Stimulated activated CD8-positive, alpha-beta memory T cell treated with anti-CD3 and anti-CD28 coated beads, Interleukin-4, amount 100 ng/mL, for 48 hours (primary cell): Measurements from ENCODE around the gene TEX14.

Experiments used
- DNase-seq: peaks from one replicate; pipeline ENCODE4 v3.0.0-alpha.2; 2020

The TEX14 gene

DNA sequence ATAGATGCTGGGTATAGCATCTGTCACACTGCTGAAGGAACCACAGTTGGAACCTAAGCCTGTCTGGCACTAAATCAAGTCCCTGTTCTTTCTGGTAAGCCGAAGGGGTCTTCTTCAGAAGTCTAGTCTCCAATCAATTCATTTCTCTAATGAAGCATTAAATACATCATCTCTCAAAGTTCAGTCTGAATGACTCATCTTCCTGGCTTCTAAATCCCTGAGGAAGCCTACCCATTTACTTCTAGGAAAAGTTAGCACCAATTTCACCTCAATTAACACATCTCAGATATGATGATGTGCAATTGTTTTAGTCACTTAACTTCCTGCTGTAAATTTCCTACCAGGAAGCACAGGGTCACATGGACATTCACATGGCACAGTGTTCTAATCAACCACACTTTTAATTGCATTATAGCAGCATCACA is 49.9 kb downstream of the TEX14 start:
- DNase-seq = no peak

DNA sequence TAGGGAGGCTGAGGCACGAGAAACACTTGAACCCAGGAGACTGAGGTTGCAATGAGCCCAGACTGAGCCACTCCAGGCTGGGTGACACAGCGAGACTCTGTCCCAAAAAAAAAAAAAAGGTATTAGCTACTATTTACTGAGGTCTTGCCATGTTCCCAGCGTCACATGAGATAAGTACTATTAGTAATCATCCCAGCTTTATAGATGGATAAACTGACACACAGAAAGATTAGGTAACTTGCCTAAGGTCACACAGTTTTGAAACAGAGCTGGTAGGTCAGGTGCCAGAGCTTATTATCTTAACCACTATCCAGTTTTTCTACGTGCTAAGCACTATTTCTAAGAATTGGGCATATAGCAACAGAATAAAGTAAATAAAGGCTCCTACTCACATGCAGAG is 51.6 kb downstream of the TEX14 start:
- no peak for DNase-seq

DNA sequence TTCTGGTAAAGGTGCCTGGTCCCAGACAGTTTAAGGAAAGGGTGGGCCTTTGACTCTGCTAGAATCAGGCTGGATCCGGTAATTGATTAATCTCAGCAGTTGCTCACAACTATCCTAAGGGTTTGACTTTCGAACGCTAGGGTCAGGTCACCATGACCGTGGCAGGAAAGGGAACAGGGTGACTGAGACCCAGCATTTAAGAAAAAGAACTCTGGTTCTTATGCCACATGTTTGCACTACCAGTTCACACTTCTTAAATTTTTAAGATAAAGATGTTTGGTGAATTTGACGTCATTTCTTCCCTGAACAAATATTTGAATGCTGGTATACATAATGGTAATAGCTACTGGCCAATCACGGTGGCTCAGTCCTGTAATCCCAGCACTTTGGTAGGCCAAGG is 52.2 kb downstream of the TEX14 start:
- no peak for DNase-seq

DNA sequence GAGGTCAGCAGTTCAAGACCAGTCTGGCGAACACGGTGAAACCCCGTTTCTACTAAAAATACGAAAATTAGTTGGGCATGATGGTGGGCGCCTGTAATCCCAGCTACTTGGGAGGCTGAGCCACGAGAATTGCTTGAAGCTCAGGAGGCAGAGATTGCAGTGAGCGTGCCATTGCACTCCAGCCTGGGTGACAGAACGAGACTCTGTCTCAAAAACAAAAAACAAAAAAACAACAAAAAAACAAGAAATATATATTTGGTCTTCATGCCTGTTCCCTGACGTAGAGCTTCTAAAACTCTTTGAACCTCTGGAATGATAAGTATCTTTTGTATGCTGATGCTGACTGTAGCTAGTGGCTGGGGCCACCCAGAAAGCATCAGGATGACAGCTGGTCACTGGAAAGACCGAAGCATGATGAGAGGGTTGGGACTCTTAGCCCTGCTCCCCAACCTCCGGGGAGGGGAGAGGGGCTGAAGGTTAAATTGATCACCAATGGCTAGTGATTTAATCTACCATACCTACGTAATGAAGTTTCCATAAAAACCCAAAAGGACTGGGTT is 54.8 kb downstream of the TEX14 start:
- no peak for DNase-seq

DNA sequence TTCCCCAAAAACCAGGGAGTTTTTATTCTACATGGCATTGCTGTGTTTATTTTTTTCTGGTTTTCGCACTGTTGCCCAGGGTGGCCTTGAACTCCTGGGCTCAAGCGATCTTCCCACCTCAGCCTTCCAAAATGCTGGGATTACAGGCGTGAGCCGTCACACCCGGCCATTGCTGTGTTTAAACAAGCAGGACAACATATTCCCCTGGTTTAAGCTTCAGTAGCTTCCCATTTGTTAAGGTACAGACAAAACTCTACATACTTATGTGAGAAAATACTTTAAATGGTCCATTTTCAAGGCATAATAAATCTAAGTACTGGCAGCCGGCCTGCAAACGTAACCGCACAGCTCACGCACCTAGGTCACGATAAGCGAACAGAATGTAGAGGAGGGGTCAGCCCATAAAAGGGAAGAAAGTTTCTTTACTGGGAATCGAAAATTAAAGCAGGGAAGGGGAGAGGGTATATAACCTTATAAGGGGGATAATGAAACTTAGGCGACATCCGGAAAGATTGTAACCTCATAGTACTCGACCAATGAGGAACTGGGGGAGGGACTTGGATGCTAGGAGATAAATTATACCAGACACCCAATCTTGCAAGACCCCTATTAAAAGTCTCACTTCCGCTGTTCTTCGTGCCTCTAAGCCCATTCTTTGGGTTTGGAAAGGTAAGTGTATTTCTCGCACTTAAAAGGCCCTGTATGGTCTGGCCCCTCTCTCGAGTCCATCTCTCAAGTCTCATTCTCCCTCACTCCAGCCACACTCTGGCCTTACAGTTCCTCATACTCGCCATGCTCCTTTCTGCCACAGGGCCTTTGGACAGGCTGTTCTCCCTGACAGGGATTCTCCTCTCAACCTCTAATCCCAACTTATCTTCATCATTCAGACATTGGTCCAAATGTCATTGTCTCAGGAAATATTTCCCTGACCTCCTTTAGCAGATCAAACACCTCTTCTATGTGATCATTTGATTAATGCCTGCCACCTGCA is 59.2 kb downstream of the TEX14 start:
- DNase-seq = no peak

DNA sequence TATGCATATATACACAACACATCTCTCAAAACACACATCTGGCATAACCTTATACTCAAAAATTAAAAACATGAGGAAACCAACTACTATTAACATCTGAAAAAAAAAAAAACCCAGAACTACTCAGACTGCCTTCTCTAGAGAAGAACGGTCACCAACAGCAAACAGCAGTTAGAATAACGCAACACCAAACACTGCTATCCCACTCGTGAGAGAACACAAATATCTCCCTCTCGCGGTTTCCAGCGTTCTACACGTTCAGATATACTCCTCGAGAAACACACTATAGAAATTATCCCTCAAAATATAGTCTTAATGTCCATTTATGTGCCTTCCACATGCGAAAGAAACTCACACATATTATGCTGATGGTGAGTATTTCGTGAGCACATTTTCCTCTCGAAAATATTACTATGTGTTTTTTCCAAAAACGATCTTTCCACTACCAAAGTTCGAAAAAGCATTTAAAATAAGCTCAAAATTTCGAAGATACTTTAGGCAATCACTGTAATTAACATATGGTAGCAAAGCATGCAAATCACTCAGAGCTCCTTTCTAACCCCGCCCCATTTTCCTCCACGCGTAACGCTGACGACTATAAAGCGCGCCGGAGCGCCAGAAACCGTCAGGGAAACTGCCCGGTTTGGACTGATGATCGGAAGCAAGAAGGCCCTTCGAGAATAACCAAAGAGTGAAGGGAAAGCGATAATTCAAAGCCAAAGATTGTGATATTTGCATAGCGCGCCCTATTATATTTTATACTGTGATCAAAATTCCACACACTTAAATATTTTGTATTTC is 60.1 kb downstream of the TEX14 start:
- DNase-seq = peak; percentile 98

DNA sequence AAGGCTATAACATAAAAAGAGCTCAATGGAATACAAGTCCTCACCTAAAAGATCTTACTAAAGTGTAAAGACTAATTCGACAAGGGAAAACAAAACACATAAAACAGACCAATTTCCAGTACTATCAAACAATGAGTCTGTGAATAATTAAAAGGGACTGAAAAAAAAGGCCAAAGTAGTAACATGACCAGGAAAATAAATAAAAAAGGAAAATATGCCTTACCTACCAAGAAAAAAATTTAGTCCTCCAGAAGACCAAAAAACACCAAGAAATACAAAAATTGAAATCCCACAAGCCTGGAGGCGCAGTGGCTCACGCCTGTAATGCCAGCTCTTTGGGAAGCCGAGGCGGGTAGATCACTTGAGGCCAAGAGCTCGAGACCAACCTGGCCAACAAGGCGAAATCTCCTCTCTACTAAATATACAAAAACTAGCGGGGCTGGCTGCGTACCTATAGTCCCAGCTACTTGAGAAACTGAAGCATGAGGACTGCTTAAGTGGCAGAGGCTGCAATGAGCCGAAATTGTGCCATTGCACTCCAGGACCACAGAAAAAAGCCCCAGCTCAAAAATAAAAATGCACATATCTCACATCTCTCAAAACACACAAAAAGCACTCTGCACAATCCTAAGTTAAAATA is 60.8 kb downstream of the TEX14 start:
- DNase-seq = peak; percentile 61

DNA sequence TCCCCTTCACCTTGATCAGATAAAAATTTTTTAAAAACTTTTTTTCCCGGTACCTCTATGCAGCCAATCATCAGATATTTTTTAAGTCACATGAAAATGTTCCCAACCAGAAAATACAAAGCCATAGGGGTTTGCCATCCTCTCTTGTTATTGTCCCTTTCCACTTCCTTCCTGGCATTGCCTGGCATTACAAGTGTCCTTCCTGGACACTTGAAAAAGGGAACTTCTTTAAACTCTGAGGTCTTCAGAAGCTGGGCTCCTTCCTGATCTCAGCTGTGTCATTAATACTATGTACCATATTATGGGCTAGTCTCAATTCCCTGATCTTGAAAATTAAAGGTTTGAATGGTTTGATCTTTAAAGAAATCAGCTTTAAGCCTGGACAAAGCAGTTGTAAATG is 64.9 kb downstream of the TEX14 start:
- DNase-seq = no peak

DNA sequence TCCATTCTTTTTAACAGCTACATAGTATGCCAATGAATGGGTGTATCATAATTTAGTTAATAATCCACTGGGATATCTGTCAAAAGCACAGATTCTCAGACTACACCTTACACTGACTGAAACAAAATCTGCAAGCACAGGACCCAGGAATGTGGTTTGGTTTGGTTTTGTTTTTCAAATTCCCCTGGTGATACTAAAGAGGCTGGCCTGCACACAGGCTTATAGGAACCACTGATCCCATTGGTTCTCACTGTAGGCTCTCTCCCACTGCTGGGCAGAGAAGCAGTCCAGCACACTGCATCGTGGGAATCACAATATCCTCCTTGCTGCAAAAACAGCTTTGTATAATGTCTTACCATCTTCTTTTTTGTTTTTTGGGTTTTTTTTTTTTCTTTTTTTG is 67.1 kb downstream of the TEX14 start:
- DNase-seq = no peak

DNA sequence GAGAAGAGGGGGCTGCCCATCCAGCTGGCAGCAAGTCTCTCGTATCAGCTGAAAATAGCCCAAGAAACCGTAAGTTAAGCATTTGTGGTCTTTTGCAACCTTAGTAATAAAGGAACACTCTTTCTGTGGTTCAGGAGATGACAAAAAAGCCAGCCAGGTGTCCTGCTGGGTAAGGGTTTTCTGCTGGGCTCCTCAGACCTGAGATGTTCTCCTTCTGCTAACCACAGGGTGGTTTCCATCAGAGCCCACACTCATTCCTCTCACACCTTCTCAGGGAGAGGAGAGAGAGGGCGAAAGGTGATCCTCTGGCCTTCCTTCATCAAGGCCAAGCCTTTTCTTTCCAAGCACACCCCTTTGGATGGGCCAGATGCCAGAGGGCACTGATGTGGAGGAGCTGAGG is 70.7 kb downstream of the TEX14 start:
- DNase-seq = no peak

DNA sequence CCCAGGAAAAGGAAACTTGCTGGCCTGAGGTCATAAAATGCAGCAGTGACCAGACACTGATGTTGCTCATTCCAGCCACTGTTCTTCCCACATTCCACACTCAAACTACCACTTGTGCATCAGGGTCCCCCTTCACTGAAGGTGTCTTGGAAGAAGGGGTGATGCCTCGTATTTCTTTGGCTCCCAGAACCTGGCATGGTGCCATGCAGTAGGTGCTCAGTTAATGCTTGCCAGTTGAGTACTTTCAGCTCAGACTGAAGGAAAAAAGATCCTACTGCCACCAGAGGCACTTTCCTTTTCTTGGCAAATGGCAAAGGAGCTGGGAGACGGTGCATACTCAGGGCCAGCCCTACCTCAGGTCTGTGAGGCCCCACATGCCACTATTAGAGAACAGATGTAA is 73.5 kb downstream of the TEX14 start:
- DNase-seq = no peak

DNA sequence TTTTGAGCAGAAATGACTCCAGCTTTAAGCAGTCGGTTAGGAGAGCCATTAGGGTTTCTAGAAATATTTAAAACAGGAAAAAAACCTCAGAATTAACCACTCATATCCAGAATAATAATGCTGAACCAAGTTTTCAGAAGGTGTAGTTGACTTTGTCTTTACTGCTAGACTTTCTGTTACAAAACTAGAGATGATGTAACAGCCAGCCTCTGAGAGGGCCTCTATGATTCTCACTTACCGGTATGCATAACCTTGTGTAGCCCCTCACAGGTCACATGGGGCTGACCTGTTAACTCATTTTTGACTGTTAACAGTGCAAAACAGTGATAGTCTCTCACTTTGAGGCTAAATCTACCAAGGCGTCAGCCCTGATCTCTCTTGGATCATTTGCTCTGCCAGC is 74.3 kb downstream of the TEX14 start:
- no peak for DNase-seq

DNA sequence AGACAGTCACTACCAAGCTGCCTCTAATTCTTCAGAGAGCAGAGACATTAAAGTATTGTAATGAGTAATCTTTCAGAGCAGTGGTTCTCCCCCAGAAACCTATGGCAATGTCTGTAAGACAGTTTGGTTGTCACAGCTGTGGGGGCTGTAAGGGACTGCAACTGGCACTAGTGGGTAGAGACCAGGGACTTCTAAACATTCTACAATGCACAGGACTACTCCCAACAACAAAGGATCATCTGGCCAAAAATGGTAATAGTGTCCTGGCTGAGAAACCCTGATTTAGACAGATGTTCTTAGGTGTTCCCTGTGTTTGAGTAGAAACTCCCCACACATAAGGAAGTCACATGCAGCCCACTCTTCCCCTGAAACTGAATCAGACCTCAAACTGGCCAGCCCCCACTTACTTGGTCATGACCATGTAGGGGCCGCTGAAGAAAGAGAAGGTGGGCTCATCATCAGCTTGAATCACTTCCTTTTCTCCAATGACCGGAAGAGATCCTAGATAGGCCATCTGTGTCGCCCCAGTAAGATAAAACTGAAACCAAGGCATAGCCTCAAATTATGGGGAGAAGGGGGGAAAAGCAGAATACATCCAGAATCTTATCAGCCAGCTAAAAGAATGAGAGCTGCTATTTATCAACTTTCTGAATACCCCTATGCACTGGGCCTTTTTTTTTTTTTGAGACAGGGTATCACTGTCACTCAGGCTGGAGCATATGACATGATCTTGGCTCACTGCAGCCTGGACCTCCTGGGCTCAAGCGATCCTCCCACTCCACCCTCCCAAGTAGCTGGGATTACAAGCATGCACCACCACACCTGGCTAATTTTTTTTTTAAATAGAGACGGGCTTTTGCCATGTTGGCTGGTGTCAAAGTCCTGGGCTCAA is 75.8 kb downstream of the TEX14 start:
- DNase-seq = no peak

DNA sequence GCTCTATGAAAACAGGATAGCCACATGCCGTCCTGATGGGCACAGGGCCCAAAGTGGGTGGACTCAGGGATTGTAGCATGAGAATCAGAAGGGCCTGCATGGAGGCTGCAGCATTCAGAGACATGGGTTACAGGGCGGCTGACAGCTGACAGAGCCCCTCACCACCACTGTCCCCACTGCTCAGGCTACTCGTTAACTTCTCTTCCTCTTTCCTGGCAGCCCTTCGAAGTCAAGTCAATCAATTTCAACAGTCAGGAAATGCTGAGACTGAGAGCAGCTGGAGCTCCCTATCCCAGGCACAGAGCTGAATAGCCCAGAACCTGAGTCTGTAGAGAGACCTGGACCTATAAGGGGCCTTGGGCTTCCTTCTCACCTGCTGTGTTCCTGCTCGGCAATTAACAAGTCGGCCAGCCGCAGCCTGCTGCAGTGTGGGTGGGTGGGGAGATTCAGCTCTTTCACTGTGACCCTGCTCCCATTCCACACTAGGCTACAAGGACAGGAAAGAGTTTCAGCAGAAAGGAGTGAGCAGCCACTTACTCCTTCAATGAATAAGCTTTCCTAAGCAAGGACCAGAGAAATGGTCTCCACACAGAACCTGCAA is 76.9 kb downstream of the TEX14 start:
- DNase-seq = no peak

DNA sequence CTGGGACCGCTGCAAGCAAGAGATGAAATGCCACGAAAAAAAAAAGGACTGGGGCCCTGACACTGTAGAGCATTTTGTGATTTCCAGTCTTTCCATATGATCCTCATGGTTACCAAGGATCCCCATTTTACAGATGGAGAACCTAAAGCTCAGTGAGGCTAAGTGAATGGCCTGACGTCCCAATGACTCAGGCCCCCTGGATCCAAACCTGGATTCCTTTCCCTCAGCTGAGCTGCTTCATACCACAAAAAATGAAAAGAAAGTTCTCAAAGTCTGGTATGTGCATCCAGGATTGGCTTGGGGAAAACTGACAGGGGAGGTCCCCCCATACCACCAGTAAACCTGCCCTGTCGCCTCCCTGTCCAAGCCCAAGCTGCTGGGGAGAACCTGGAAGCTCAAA is 80.5 kb downstream of the TEX14 start:
- no peak for DNase-seq

DNA sequence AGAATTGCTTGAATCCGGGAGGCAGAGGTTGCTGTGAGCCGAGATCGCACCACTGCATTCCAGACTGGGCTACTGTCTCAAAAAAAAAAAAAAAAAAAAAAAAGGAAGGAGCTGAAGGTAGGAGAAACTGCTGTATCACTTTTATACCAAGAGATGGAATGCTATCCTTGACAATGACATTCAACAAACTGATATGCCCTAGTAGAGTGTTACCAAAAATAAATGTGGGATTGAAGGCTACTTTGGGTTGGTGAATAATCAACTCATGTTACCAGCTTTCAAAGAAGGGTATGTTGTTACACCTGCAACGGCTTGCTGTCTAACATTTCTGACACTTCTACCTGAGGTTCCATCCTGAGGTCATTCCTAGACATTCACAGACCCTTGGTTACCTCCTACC is 84.9 kb downstream of the TEX14 start:
- DNase-seq = no peak

DNA sequence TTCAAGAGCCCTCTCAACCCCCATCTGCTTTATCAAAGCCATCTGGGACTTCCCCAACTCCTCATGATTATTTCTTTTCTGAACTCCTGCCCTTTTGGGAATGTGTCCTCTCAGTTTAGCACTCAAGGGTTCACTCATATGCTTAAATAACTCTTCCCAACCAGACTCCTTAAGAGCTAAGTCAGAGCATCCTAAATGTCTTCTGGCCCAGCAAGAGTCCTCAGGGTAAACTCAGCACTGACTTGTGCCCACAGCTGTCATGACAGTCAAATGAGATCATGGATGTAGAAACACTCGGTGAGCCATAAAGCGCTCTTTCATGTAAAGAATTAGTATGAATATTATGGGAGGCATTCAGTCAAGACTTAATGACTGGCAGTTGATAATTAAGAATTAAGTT is 85.9 kb downstream of the TEX14 start:
- DNase-seq = no peak

DNA sequence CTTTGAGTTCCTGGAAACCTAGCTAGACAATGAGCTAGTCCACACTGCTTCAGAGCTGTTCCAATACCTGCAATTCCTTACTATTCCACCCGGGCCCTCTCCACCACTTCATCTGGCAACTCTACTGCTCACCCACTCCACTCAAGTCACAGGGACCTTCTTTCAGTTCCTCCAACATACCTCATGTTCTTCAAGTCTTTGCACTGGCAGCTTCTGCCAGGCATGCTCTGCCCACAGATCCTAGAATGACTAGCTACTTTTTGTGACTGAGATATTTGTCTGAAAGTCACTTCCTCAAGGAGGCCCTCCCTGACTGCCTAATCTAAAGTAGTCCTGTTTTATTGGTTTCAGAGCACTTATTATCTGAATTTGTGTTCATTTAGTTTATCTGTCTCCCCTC is 86.4 kb downstream of the TEX14 start:
- no peak for DNase-seq

DNA sequence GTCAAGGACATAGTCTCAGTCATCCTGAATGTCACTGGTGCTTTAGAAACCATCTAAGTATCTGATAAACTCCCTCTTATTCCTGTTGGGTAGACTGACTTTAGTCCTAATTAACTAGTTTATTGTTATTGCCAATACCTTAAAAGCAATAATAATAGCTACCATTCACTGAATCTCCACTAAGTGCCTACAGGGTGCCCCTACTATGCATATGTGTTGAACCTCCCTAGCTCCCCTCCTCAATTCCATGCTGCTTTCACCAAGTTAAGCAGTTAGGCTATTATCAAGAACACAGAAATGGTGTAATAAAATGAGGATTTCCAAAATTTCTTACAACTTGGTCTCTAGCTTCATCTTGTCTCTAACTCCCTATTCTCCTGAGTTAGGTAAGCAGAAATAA is 89.9 kb downstream of the TEX14 start:
- no peak for DNase-seq

DNA sequence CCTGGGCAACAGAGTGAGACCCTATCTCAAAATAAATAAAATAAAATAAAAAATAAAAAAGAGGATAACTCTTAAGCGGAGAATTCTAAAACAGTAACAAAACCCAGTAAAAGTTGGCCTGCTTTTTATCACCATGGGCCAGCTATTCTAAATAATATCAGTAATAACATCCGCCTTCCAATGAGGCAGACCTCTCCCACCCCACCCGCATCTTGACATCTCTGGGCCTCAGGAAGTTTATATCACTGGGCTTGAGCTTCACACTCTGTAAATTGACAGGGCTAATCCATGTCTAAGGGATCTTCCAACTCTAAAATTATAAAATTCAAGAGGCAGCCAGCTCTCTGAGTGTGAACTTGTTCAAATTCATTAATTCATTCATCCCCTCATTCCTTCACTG is 94.5 kb downstream of the TEX14 start:
- DNase-seq = no peak

DNA sequence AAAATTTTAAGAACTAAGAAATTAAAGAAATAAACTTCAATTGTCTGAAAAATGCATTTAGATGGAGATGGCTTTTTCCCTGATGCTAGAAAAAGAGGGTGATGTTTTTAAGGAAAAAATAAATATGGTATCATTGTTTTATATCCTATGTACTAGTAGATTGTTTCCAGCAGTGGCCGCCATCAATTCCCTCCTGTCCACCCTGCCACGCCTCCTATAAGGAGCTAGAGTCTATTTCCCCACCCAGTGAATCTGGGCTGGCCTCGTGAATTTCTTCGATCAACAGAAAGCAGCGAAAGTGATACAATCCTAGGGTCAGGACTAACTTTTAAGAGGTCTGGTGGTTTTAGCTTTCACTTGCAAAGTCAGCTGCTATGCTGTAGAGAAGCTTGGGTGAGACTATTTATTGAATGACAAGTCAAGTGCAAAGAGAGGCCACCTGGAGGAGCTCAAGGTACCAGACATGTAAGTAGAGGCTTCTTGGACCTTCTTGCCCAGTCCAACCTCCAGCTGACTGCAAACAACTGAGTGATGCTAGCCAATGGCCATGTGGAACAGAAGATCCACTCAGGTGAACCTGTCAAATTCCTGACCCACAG is 96.6 kb downstream of the TEX14 start:
- DNase-seq = no peak
